K562 (cell line): Measurements from ENCODE around the gene OXLD1. TPM values are rescaled to one million over a fixed set of nuclear protein-coding genes. Genes with fewer than 3 reads are reported as not detected.
A peak's percentile ranks its signal among the peaks of the same experiment; 100 is the strongest.

Source experiments
- ARHGAP35 ChIP-seq: fragments of 450-650 bp; IDR thresholded peaks from 2 replicates; pipeline ENCODE4 v1.6.1; 2018; ENCODE audit not compliant: partially characterized antibody
- ESRRB ChIP-seq: fragments of 250-450 bp; sonication (Bioruptor Pico); IDR thresholded peaks from 2 replicates; pipeline ENCODE4 v1.5.0; 2020; ENCODE audit warnings: mild to moderate bottlenecking, moderate library complexity, borderline replicate concordance
- ETV6 ChIP-seq, 3 experiments: fragments of 150-350 bp in 1 of 3; sonication (generic) in 1 of 3; formaldehyde crosslinking in 1 of 3; IDR thresholded peaks; 2 replicates each; pipeline versions ENCODE4 v1.6.1 to v1.8.0; 2014 to 2022; ENCODE audit warnings: borderline replicate concordance in 2 of 3, low read depth in 2 of 3, antibody characterized with exemption in 1 of 3, low read length in 1 of 3, mild to moderate bottlenecking in 1 of 3, missing genetic modification reagents in 1 of 3
- EWSR1 ChIP-seq: fragments of 450-650 bp; IDR thresholded peaks from 2 replicates; pipeline ENCODE4 v1.6.1; 2018; ENCODE audit warnings: borderline replicate concordance, mild to moderate bottlenecking, low read depth, moderate library complexity; ENCODE audit not compliant: partially characterized antibody
- LARP7 ChIP-seq: fragments of 450-650 bp; IDR thresholded peaks from 2 replicates; pipeline ENCODE4 v1.6.1; 2016
- MTA2 ChIP-seq: fragments of 450-650 bp; IDR thresholded peaks from 2 replicates; pipeline ENCODE4 v1.6.1; 2016; ENCODE audit warnings: low read depth
- NR4A1 ChIP-seq, 2 experiments: fragments of 250-450 bp in 1 of 2; fragments of 450-650 bp in 1 of 2; sonication (Bioruptor Pico) in 1 of 2; IDR thresholded peaks; 2 replicates each; pipeline versions ENCODE4 v1.4.0 to v1.6.1; 2016 to 2020; ENCODE audit warnings: mild to moderate bottlenecking in 2 of 2, missing compliant biosample characterization in 1 of 2, missing genetic modification characterization in 1 of 2, moderate library complexity in 1 of 2
- RUNX1 ChIP-seq: sonication (generic); IDR thresholded peaks from 2 replicates; pipeline ENCODE4 v1.6.1; 2016; ENCODE audit warnings: antibody characterized with exemption, low read depth
- SUPT5H ChIP-seq: fragments of 450-650 bp; IDR thresholded peaks from 2 replicates; pipeline ENCODE4 v1.6.1; 2016
- TAF1 ChIP-seq: IDR thresholded peaks from 2 replicates; pipeline ENCODE4 v1.6.1; 2011; ENCODE audit warnings: mild to moderate bottlenecking, low read length, moderate library complexity; ENCODE audit not compliant: insufficient read depth, control insufficient read depth, severe bottlenecking; ENCODE audit errors: extremely low read depth
- TCFL5 ChIP-seq: fragments of 250-450 bp; sonication (Bioruptor Pico); conservative IDR thresholded peaks from 2 replicates; pipeline ENCODE4 v1.6.1; 2021; ENCODE audit warnings: mild to moderate bottlenecking, moderate library complexity, matching md5 sums
- TOE1 ChIP-seq, 2 experiments: fragments of 450-650 bp in 1 of 2; sonication (generic) in 1 of 2; formaldehyde crosslinking in 1 of 2; IDR thresholded peaks; 2 replicates each; pipeline versions ENCODE4 v1.7.1 to v1.8.0; 2016 to 2022; ENCODE audit warnings: borderline replicate concordance in 2 of 2, mild to moderate bottlenecking in 2 of 2, antibody characterized with exemption in 1 of 2, inconsistent platforms in 1 of 2, low read depth in 1 of 2, missing genetic modification reagents in 1 of 2, moderate library complexity in 1 of 2
- ZBTB17 ChIP-seq: fragments of 450-650 bp; formaldehyde crosslinking; IDR thresholded peaks from 2 replicates; pipeline ENCODE4 v1.4.0; 2020; ENCODE audit warnings: mild to moderate bottlenecking
- polyA plus RNA-seq, 8 experiments: library from polyadenylated mRNA; depleted of rRNA in 4 of 8; stranded (reverse) in 5 of 8; unstranded in 3 of 8; fragments of >200 nt; fragmentation: Nextera tagmentation in 2 of 8; fragmentation: Illumina TruSeq in 1 of 8; extraction: Ambion mirVana in 2 of 8; extraction: Trizol in 1 of 8; gene quantifications; 2 replicates each; pipeline versions ENCODE4 v1.2.1 to v1.2.3, GENCODE V29; 2011 to 2014; ENCODE audit warnings: inconsistent platforms in 1 of 8, missing spikeins in 1 of 8
- total RNA-seq, 7 experiments: library from RNA; depleted of rRNA in 6 of 7; stranded (reverse); fragments of >200 nt in 6 of 7; fragmentation: Illumina TruSeq in 2 of 7; extraction: Trizol in 2 of 7; gene quantifications; 2 replicates each; pipeline versions ENCODE4 v1.2.1 to v1.2.3, GENCODE V29; 2011 to 2021; ENCODE audit warnings: low replicate concordance in 1 of 7
- TF ChIP-seq, protein P1 (sequence below): sonication (generic); formaldehyde crosslinking; IDR thresholded peaks from 2 replicates; pipeline ENCODE4 v1.8.0; 2022; ENCODE audit warnings: mild to moderate bottlenecking, low read depth, missing genetic modification reagents
- TF ChIP-seq, protein P2 (sequence below), 2 experiments: fragments of 450-650 bp in 1 of 2; sonication (generic) in 1 of 2; formaldehyde crosslinking; conservative IDR thresholded peaks; 2 replicates each; pipeline versions ENCODE4 v1.4.0 to v1.8.1; 2020 to 2022; ENCODE audit warnings: mild to moderate bottlenecking in 1 of 2, missing genetic modification reagents in 1 of 2
- TF ChIP-seq, protein P3 (sequence below), 3 experiments: fragments of 200-800 bp in 1 of 3; fragments of 250-450 bp in 1 of 3; fragments of 450-650 bp in 1 of 3; sonication (Bioruptor Pico) in 1 of 3; sonication (Bioruptor generic) in 1 of 3; formaldehyde crosslinking in 1 of 3; IDR thresholded peaks; 2 replicates each; pipeline versions ENCODE4 v1.6.1 to v1.8.0; 2016 to 2022; ENCODE audit warnings: mild to moderate bottlenecking in 2 of 3, missing genetic modification characterization in 2 of 3, missing compliant biosample characterization in 1 of 3, moderate library complexity in 1 of 3
- TF ChIP-seq, protein P4 (sequence below): fragments of 200-400 bp; formaldehyde crosslinking; IDR thresholded peaks from 2 replicates; pipeline ENCODE4 v1.6.1; 2017; ENCODE audit warnings: mild to moderate bottlenecking, low read depth, low read length, moderate library complexity

Gene OXLD1
- total and polyA plus RNA-seq, 9 of the 15 experiments (the other 6 are each of a cell fraction or from before 2014, with no cell fraction given): 4.4 to 115 (median 29.3) TPM

DNA sequence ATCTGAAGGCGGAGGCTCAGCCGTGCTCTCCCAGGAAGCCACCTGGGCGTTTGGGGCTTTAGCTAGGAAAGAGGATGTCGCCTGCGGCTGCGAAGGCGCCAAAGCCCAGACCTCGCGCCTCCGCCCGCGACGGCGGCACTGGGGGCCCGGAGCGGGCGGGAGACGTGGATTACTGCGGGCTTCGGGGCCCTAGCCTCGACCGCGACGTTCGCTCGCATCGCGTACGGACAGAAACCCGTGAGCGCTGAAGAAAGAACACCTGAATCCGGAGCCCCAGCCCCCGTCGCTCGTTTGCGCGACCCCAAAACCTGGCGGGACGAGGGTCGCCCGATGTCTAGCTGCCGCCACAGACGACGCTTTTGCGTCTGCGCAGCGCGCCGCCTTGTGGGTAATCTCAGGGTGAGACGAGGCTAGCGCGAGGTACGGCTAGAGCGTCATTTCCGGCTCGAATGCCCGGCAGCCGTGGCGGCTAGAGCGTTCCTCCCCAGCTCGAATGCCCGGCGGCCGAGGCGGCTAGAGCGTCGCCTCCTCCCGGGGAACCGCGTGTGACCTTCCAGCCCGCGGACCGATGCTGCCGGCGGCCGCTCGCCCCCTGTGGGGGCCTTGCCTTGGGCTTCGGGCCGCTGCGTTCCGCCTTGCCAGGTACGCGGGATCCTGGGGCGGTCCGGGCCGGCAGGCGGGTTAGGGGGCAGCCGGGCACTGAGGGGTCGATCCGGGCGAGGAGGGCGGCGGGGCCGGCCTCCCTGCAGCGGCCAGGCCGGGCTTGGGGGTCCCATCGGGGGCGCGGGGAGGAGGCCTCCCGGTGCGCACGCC, 36.7 kb upstream of the OXLD1 start, which contains the start of gene MRPL12 (continued):
- TF ChIP-seq, protein P1, sequence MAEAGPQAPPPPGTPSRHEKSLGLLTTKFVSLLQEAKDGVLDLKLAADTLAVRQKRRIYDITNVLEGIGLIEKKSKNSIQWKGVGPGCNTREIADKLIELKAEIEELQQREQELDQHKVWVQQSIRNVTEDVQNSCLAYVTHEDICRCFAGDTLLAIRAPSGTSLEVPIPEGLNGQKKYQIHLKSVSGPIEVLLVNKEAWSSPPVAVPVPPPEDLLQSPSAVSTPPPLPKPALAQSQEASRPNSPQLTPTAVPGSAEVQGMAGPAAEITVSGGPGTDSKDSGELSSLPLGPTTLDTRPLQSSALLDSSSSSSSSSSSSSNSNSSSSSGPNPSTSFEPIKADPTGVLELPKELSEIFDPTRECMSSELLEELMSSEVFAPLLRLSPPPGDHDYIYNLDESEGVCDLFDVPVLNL (CRISPR knock-in tag): no peak; the same call in 1 of the 2 replicates
- TF ChIP-seq TAF1: peak; percentile 92
- TF ChIP-seq, protein P2, sequence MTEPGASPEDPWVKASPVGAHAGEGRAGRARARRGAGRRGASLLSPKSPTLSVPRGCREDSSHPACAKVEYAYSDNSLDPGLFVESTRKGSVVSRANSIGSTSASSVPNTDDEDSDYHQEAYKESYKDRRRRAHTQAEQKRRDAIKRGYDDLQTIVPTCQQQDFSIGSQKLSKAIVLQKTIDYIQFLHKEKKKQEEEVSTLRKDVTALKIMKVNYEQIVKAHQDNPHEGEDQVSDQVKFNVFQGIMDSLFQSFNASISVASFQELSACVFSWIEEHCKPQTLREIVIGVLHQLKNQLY (CRISPR knock-in tag; conservative IDR thresholded peaks at IDR 0.05): no peak
- no peak for TF ChIP-seq RUNX1
- TF ChIP-seq MTA2: no peak
- no peak for TF ChIP-seq TCFL5
- TF ChIP-seq, protein P3, sequence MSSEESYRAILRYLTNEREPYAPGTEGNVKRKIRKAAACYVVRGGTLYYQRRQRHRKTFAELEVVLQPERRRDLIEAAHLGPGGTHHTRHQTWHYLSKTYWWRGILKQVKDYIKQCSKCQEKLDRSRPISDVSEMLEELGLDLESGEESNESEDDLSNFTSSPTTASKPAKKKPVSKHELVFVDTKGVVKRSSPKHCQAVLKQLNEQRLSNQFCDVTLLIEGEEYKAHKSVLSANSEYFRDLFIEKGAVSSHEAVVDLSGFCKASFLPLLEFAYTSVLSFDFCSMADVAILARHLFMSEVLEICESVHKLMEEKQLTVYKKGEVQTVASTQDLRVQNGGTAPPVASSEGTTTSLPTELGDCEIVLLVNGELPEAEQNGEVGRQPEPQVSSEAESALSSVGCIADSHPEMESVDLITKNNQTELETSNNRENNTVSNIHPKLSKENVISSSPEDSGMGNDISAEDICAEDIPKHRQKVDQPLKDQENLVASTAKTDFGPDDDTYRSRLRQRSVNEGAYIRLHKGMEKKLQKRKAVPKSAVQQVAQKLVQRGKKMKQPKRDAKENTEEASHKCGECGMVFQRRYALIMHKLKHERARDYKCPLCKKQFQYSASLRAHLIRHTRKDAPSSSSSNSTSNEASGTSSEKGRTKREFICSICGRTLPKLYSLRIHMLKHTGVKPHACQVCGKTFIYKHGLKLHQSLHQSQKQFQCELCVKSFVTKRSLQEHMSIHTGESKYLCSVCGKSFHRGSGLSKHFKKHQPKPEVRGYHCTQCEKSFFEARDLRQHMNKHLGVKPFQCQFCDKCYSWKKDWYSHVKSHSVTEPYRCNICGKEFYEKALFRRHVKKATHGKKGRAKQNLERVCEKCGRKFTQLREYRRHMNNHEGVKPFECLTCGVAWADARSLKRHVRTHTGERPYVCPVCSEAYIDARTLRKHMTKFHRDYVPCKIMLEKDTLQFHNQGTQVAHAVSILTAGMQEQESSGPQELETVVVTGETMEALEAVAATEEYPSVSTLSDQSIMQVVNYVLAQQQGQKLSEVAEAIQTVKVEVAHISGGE (CRISPR knock-in tag; IDR thresholded peaks at IDR 0.05): no peak; a peak in 2 of 6 replicates
- TF ChIP-seq, protein P4, sequence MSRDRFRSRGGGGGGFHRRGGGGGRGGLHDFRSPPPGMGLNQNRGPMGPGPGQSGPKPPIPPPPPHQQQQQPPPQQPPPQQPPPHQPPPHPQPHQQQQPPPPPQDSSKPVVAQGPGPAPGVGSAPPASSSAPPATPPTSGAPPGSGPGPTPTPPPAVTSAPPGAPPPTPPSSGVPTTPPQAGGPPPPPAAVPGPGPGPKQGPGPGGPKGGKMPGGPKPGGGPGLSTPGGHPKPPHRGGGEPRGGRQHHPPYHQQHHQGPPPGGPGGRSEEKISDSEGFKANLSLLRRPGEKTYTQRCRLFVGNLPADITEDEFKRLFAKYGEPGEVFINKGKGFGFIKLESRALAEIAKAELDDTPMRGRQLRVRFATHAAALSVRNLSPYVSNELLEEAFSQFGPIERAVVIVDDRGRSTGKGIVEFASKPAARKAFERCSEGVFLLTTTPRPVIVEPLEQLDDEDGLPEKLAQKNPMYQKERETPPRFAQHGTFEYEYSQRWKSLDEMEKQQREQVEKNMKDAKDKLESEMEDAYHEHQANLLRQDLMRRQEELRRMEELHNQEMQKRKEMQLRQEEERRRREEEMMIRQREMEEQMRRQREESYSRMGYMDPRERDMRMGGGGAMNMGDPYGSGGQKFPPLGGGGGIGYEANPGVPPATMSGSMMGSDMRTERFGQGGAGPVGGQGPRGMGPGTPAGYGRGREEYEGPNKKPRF: no peak
- no peak for TF ChIP-seq ARHGAP35
- no peak for TF ChIP-seq EWSR1
- TF ChIP-seq NR4A1 (CRISPR knock-in tag; IDR thresholded peaks at IDR 0.05): peak; percentile 10; the same call in 1 of the 2 replicates
- peak; percentile 37; the same call in 1 of the 2 replicates for TF ChIP-seq NR4A1 (tag; IDR thresholded peaks at IDR 0.05)
- peak; percentile 87 for TF ChIP-seq SUPT5H
- no peak for TF ChIP-seq ESRRB (CRISPR knock-in tag)
- TF ChIP-seq LARP7: no peak
- TF ChIP-seq TOE1 (IDR thresholded peaks at IDR 0.05; ENCODE audit: borderline replicate concordance): no peak; the same call in 1 of the 2 replicates
- TF ChIP-seq TOE1 (CRISPR knock-in tag; IDR thresholded peaks at IDR 0.05; ENCODE audit: borderline replicate concordance, low read depth): no peak
- no peak for TF ChIP-seq ETV6 (IDR thresholded peaks at IDR 0.05; ENCODE audit: borderline replicate concordance in 1 of 2, low read depth in 2 of 2, low read length in 1 of 2)
- TF ChIP-seq ETV6 (CRISPR knock-in tag; IDR thresholded peaks at IDR 0.05; ENCODE audit: borderline replicate concordance): no peak
- no peak; the same call in 1 of the 2 replicates for TF ChIP-seq ZBTB17
